Lower leg skin (tissue), 3 donors: ENCODE measurements around the gene GFRA4.

Source experiments
- POLR2A ChIP-seq, 2 donors: fragments of 450-650 bp; IDR thresholded peaks; one replicate each; pipeline ENCODE4 v1.6.1; 2016 to 2017; ENCODE audit warnings: antibody characterized with exemption in 2 of 2, mild to moderate bottlenecking in 1 of 2, moderate library complexity in 1 of 2
- TF ChIP-seq, protein P1 (sequence below), 3 donors: fragments of 450-650 bp; IDR thresholded peaks; one replicate each; pipeline ENCODE4 v1.5.1; 2016; ENCODE audit warnings: antibody characterized with exemption in 3 of 3, mild to moderate bottlenecking in 3 of 3, moderate library complexity in 2 of 3

DNA sequence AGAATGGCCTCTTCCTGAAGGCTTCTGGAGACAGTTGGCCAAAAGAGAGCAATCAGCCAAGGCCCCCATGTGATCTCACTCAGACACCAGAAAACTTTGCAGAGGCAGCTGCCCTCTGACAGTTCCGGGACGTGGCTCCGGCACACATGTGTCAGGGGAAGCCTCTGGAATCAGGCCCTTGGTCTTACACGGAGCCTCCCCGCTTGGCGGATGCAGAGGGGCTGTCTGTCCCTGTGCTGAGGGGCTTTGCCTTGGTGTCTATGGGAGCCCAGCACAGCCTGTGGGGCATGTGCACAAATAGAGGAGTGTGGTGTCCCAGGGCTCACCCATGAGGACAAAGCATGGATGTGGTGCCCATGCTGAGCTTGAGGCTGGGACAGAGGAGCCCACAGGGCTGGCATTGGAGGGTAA, 35.4 kb upstream of the GFRA4 start:
- TF ChIP-seq POLR2A (IDR thresholded peaks at IDR 0.05), result no peak
- TF ChIP-seq, protein P1, sequence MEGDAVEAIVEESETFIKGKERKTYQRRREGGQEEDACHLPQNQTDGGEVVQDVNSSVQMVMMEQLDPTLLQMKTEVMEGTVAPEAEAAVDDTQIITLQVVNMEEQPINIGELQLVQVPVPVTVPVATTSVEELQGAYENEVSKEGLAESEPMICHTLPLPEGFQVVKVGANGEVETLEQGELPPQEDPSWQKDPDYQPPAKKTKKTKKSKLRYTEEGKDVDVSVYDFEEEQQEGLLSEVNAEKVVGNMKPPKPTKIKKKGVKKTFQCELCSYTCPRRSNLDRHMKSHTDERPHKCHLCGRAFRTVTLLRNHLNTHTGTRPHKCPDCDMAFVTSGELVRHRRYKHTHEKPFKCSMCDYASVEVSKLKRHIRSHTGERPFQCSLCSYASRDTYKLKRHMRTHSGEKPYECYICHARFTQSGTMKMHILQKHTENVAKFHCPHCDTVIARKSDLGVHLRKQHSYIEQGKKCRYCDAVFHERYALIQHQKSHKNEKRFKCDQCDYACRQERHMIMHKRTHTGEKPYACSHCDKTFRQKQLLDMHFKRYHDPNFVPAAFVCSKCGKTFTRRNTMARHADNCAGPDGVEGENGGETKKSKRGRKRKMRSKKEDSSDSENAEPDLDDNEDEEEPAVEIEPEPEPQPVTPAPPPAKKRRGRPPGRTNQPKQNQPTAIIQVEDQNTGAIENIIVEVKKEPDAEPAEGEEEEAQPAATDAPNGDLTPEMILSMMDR (IDR thresholded peaks at IDR 0.05), result no peak
